Stimulated activated CD8-positive, alpha-beta memory T cell treated with anti-CD3 and anti-CD28 coated beads, Interleukin-12 subunit alpha, Interleukin-12 subunit beta, amount 100 ng/mL, for 4 hours (primary cell): ENCODE data around the gene MAMSTR.
A peak's percentile ranks its signal among the peaks of the same experiment; 100 is the strongest.
"Not testable (repeated sequence)": the region's sequence is repeated elsewhere in the genome, so short reads cannot be mapped to it uniquely, and the experiment has no call there.

Experiments used
- DNase-seq: peaks from one replicate; pipeline ENCODE4 v3.0.0-alpha.2; 2020; ENCODE audit warnings: low read depth

The MAMSTR gene

GRCh38 chr19:48718711-48719231, 754 bp downstream of the MAMSTR start:
- no peak for DNase-seq

DNA sequence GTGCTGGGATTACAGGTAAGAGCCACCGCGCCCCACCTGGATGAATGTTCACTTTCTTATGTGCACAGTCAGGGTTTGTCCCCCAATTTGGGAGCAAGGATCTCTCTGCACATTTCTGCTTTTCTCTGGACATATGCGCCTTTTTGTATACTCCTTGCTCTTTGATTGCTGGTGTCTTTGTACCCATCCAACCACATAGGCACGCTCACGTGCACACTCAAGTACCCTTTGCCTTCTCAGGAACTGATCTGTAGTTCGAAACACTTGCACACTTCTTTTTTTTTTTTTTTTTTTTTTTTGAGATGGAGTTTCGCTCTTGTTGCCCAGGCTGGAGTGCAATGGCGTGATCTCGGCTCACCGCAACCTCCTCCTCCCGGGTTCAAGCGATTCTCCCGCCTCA, 1.4 kb downstream of the MAMSTR start:
- DNase-seq: not testable (repeated sequence)

DNA sequence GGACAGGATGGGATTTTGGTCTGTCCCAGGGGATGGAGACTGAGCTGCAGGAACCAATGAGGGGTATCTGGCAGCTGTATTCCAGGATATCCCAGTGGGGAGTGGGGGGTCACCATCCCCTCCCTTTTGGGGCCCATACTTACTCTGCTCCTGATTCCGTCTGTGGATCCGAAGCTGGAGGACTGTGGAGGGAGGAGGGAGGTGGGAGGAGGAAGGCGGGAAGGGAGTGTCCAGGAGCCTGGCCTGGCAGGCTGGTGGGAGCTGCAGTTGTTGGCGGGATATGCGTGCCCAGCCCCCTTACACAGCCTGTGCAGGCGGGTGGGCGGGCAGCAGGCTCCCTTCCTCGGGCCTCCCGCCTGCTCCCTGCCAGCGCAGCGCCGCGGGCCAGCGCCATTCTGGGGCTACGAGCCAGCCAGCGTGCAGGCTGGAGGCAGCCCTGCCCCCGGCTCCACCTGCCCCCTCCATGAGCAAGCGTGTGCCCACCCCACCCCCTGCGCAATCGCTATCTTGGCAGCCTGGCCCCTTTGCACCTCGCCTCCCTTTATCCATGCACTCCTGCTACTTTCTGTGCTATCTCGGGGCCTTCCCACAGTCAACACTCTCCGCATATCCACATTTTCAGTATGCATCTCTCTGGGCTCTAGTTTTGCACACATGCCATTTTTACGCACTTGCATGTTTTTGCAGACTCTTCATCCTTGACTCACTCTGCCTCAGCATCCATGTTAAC, 2.8 kb downstream of the MAMSTR start:
- no peak for DNase-seq

GRCh38 chr19:48715681-48716171, 3.8 kb downstream of the MAMSTR start:
- DNase-seq: no peak

GRCh38 chr19:48714759-48715675, 4.5 kb downstream of the MAMSTR start:
- no peak for DNase-seq

DNA sequence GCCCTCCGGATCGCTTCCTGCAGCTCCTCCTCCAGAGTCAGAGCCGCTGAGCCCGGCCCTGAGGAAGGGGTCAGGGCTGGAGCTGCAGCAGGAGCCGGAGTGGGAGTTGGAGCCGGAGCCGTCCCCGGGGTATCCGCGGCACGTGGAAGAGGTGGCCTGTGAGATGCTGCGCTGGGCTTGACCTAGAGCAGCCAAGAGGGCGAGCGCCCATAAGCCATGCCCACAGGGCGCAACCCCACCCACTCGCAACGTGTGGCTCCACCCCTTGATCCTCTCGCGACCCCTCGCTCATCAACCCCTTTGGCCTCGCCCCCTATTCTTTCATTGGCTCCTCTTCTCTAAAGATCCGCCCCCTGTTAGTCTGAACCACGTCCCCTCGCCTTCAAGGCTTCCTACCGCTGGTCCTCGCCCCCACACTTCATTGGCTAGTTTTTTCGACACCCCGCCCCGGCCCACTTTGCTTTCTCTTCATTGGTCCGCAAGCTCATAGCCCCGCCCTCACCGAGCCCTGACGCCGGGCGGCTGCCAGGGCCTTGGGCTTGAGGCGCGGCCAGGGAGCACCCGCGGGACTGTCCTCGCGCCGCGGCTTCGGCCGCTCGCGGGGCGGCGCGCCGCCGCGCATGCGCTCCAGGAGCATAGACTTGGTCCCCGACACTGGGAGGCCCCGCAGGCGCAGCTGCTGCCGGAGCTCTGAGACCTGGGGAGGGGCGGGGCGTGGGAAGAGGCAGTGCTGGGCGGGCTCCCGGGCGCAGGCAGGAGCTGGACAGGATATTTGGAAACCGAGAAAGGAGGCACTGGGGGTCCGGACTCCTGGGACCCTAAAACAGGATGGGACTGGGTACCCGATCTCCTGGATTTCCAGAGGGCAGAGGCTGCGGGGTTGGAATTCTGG, 5.4 kb downstream of the MAMSTR start:
- DNase-seq: peak; percentile 94

GRCh38 chr19:48713041-48713863, 6.3 kb downstream of the MAMSTR start:
- no peak for DNase-seq

DNA sequence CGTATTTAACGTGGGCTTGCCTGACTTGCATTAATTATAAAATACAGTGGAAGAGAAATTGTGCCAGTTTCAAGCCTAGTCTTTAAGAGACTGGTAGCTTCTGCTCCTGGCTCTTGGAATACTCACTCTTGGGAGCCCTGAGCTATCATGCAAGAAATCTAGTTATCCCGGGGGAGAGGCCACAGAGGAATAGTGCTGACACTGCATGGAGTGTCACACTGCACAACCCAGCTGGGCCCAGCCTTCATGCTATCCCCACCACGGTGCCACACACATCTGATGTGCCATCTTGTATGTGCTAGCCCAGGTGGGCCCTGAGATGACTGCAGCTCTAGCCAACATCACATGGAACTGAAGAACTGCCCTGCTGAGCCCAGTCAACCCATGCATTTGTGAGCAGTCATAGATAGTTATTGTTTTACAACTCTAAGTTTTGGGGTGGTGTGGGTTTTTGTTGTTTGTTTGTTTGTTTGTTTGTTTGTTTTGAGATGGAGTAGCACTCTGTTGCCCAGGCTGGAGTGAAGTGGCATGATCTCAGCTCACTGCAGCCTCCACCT, 8.3 kb downstream of the MAMSTR start:
- no peak for DNase-seq

GRCh38 chr19:48708471-48708870, 11.1 kb downstream of the MAMSTR start:
- DNase-seq: no peak

GRCh38 chr19:48705431-48705830, 14.1 kb downstream of the MAMSTR start:
- DNase-seq: no peak

GRCh38 chr19:48703316-48703715, 16.2 kb downstream of the MAMSTR start:
- no peak for DNase-seq

DNA sequence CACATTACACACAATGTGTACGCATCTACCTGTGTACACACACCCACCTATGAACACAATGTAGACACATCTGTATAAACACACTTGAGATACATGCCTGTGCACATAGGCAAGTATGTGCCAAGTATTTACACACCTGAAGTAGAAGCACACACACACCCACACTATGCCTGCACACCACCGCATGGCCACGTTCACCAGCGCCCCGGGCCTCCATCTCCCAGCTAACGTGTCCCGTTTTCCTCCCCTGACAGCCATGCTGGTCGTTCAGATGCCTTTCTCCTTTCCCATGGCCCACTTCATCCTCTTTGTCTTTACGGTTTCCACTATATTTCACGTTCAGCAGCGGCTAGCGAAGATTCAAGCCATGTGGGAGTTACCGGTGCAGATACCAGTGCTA, 16.8 kb downstream of the MAMSTR start:
- no peak for DNase-seq

GRCh38 chr19:48698046-48698445, 21.5 kb downstream of the MAMSTR start:
- DNase-seq: no peak

- no peak for DNase-seq
Observed at GRCh38 chr19:48696353-48697010, 23.0 kb downstream of the MAMSTR start.

DNA sequence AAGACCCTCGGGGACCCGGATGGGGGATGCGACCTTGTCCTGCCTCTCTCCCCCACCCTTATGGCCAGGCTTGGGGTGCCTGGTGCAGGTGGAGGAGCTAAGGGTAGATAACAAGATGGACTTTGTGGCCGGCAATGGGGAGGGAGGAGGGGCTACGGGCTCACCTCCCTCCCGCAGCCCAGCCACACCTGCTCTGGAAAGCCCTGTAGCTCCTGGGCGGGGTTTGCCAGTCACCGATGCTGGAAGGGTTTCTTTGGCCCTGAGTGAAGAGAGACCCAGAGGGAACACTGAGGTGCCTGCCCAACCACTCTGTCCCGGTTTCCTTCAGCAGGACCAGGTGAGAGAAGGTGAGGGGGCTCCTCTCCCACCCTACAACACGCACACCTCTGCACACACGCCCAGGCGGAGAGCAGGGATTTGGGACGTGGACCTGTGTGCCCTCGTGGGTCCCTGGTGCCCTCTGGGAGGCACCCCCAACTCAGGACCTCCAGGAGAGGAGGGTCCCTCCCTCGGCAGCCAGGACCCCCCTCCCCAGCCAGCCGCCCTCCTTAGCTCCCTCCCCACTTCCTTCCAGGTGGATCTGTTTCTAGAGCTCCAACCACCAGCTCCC, 23.7 kb downstream of the MAMSTR start, which contains the start of gene FUT2:
FUT2 (plus strand) TSS at position 229 of the 610 bp plus-strand sequence. CDS start 6,986 bp downstream, outside the sequence.
- no peak for DNase-seq

DNA sequence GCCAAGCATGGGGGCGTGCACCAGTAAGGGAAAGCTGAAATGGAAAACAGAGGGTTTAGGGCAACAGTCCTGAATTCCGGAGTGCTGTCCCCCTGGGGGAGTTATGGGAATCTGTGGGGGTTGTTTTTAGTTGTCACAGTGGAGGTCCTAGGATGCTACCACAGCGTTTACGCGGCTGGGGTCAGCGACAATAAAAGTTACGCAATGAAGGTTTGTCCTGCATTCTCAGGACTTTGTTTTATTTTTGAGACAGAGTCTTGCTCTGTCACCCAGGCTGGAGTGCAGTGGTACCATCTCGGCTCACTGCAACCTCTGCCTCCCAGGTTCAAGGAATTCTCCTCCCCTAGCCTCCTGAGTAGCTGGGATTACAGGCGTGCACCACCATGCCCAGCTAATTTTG, 25.9 kb downstream of the MAMSTR start:
- DNase-seq: not testable (repeated sequence)

GRCh38 chr19:48689449-48689848, 30.1 kb downstream of the MAMSTR start:
- no peak for DNase-seq

- DNase-seq: no peak
Observed at GRCh38 chr19:48687776-48688175, 31.7 kb downstream of the MAMSTR start.

GRCh38 chr19:48686637-48687036, 32.9 kb downstream of the MAMSTR start:
- DNase-seq: not testable (repeated sequence)
